Measurements from ENCODE around the gene IBA57.
"Not testable (repeated sequence)": the region's sequence is repeated elsewhere in the genome, so short reads cannot be mapped to it uniquely, and the experiment has no call there.

IBA57 gene

GRCh38 chr1:228174482-228175315 lies 9.1 kb downstream of the IBA57 start:
- DNase-seq = peak; percentile 38

GRCh38 chr1:228175316-228176023 lies 9.9 kb downstream of the IBA57 start:
- DNase-seq = no peak

GRCh38 chr1:228176024-228176395 lies 10.4 kb downstream of the IBA57 start:
- no peak for DNase-seq

GRCh38 chr1:228176461-228177182 lies 11.0 kb downstream of the IBA57 start:
- no peak for DNase-seq

GRCh38 chr1:228177183-228177475 lies 11.5 kb downstream of the IBA57 start:
- no peak for DNase-seq

- no peak for DNase-seq
Measured at GRCh38 chr1:228177721-228178710, 12.4 kb downstream of the IBA57 start.

- no peak for DNase-seq
Measured at GRCh38 chr1:228178737-228179684, 13.4 kb downstream of the IBA57 start.

GRCh38 chr1:228180271-228180958 lies 14.8 kb downstream of the IBA57 start:
- DNase-seq = no peak

GRCh38 chr1:228180959-228181644 lies 15.5 kb downstream of the IBA57 start:
- DNase-seq = no peak

GRCh38 chr1:228181645-228182034 lies 16.0 kb downstream of the IBA57 start:
- DNase-seq = no peak

GRCh38 chr1:228182296-228183030 lies 16.9 kb downstream of the IBA57 start:
- DNase-seq = no peak

GRCh38 chr1:228184152-228184551 lies 18.5 kb downstream of the IBA57 start:
- no peak for DNase-seq

- DNase-seq = no peak
Measured at GRCh38 chr1:228185641-228185965, 20.0 kb downstream of the IBA57 start.

GRCh38 chr1:228188249-228188648 lies 22.6 kb downstream of the IBA57 start:
- not testable (repeated sequence) for DNase-seq

- no peak for DNase-seq
Measured at GRCh38 chr1:228190182-228190581, 24.6 kb downstream of the IBA57 start.

GRCh38 chr1:228190778-228191177 lies 25.2 kb downstream of the IBA57 start:
- DNase-seq = no peak

- no peak for DNase-seq
Measured at GRCh38 chr1:228194436-228194835, 28.8 kb downstream of the IBA57 start.

GRCh38 chr1:228194921-228195812 lies 29.6 kb downstream of the IBA57 start:
- DNase-seq = no peak
